ENCODE results near the gene LY6G6F. TPM values are rescaled to one million over a fixed set of nuclear protein-coding genes. Genes with fewer than 3 reads are reported as not detected.
"Not testable (repeated sequence)": the region's sequence is repeated elsewhere in the genome, so short reads cannot be mapped to it uniquely, and the experiment has no call there.

The LY6G6F gene
- polyA plus RNA-seq, 4 donors, result 0.21 to 0.81 (median 0.57) TPM

DNA sequence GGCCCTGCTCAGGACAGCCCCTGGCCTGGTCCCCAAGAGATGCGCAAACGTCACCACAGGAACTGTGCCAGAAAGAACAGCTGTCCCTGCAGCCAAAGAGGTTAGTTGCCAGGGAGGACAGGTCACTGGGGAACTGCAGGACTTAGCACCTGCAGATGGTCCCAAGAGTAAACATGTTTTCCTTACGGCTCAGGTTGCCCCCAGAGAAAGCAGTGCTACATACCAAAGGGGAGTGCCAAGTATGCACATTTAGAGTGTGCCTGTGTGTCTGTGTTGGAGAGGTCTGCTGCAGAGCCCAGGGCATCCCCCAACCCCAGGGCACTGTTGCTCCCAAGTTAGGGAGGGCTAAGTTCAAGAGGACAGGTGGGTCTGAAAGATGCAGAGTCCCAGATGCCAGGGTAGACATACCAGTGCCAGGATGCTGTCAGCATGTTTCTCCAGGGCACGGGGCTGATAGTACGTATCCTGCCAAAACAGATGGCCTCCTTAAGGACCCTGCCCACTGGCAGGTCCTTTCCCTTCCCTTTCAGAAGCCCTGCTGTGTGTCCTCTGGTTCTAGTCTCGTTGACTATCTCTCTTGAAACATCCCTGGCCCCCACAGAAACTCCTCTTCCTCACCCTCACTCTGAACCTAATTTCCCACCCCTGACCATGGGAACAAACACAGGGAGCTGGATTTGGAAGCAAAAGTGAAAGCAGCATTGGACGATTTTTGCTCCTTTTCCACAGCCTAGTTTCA is 4.8 kb upstream of the LY6G6F start:
- no peak for DNase-seq (ENCODE audit: low read depth in 4 of 4, low spot score in 2 of 4)

GRCh38 chr6:31702405-31702818 is 4.3 kb upstream of the LY6G6F start:
- DNase-seq (ENCODE audit: low read depth in 4 of 4, low spot score in 2 of 4), result no peak

- peak; percentile 91 to 98 (median 96) for DNase-seq (ENCODE audit: low read depth in 4 of 4, low spot score in 2 of 4)
Measured at GRCh38 chr6:31702819-31703716, 3.6 kb upstream of the LY6G6F start, which contains the start of gene ABHD16A. ABHD16A (minus strand) TSS chr6:31703324; CDS start chr6:31703281, 43 bp downstream.

GRCh38 chr6:31705931-31706330 is 735 bp upstream of the LY6G6F start:
- no peak for DNase-seq (ENCODE audit: low read depth in 4 of 4, low spot score in 2 of 4)

DNA sequence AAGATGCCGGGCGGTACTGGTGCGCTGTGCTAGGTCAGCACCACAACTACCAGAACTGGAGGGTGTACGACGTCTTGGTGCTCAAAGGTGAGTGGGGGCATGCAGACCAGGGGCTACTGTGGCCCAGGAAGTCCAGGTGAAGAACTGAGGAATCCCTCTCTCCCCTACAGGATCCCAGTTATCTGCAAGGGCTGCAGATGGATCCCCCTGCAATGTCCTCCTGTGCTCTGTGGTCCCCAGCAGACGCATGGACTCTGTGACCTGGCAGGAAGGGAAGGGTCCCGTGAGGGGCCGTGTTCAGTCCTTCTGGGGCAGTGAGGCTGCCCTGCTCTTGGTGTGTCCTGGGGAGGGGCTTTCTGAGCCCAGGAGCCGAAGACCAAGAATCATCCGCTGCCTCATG is 1.0 kb downstream of the LY6G6F start:
- DNase-seq (ENCODE audit: low read depth in 4 of 4, low spot score in 2 of 4), result no peak

DNA sequence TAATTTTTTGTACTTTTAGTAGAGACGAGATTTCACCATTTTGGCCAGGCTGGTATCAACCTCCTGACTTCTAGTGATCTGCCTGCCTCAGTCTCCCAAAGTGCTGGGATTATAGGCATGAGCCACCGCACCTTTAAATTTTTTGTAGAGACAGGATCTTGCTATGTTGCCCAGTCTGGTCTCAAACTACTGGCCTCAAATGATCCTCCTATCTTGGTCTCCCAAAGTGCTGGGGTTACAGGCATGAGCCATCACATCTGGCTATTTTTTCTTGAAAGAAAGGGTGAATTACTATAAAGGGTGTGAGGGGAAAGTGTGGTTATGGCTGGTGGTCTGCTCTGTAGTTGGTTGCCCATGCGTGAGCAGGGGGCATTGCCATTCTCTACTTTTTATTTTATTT is 1.6 kb downstream of the LY6G6F start:
- DNase-seq (ENCODE audit: low read depth in 4 of 4, low spot score in 2 of 4), result no peak

GRCh38 chr6:31709157-31709556 is 2.5 kb downstream of the LY6G6F start:
- not testable (repeated sequence) for DNase-seq (ENCODE audit: low read depth in 4 of 4, low spot score in 2 of 4)

- DNase-seq (ENCODE audit: low read depth in 4 of 4, low spot score in 2 of 4), result no peak
Measured at GRCh38 chr6:31710523-31711219, 4.0 kb downstream of the LY6G6F start.

- no peak for DNase-seq (ENCODE audit: low read depth in 4 of 4, low spot score in 2 of 4)
Measured at GRCh38 chr6:31711233-31711632, 4.6 kb downstream of the LY6G6F start.

- DNase-seq (ENCODE audit: low read depth in 4 of 4, low spot score in 2 of 4), result no peak
Measured at GRCh38 chr6:31712296-31712695, 5.6 kb downstream of the LY6G6F start.

DNA sequence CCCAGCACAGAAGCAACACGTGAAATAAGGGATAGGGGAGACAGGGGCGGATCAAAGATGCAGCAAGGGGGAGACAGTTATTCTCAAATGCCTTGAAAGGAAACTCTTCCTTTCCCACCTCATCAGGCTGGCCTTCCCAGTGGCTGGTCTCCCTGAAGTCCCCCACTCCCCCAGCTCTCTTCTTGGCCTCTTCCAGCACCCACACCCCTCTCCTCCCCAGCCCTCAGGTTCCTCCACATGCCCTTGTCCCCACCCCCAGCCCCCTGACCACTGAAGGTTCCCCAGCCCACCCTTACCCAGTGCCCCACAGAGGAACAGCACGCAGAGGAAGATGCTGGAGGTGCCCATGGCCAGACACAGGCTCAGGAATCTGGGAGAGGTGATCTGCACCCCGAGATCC is 6.8 kb downstream of the LY6G6F start:
- DNase-seq (ENCODE audit: low read depth in 4 of 4, low spot score in 2 of 4), result no peak

- DNase-seq (ENCODE audit: low read depth in 4 of 4, low spot score in 2 of 4), result peak in 2 of 4 donors; percentile 37 to 45
Measured at GRCh38 chr6:31713991-31714684, 7.5 kb downstream of the LY6G6F start.

DNA sequence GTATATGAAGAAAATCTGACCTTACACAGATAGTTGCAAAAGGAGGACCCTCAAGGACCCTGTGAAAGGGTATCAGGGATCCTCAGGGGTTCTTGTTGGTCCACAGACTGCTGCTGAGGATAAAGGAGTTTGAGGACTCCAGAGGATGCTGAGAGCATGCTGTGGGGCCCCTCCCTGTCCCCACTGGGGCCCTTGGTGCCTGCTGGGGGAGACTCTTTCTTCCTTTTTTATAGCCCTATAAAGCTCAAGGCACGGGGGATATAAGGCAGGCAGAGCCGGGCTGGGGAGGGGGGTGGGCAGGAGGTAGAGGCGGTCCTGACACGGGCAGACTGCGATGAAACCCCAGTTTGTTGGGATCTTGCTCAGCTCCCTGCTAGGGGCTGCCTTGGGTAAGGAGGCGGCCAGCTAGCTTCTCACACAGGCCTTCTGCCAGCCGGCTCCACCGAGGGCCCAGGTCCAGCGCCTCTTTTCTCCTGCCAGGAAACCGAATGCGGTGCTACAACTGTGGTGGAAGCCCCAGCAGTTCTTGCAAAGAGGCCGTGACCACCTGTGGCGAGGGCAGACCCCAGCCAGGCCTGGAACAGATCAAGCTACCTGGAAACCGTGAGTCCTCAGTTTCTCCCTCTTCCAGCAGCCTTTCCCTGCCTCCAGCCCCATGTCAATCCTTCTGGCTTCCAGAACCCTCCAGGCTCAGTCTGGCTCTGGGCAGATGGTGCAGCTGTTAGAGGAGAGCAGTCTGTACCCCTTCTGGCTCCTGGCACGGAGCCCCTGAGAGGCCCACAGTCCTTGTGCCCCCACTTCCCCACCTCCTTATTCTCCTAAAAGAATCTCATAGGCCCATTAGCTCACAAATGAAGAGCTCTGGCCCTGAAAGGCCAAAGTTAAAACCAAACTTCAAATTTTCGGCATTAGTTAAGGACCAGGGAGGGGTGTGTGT is 8.6 kb downstream of the LY6G6F start, which contains the start of gene LY6G6D:
LY6G6D (plus strand) TSS at position 327 of the 937 bp plus-strand sequence; CDS start at position 335, 8 bp downstream.
- no peak for DNase-seq (ENCODE audit: low read depth in 4 of 4, low spot score in 2 of 4)

- no peak for DNase-seq (ENCODE audit: low read depth in 4 of 4, low spot score in 2 of 4)
Measured at GRCh38 chr6:31717499-31718222, 11.0 kb downstream of the LY6G6F start.

DNA sequence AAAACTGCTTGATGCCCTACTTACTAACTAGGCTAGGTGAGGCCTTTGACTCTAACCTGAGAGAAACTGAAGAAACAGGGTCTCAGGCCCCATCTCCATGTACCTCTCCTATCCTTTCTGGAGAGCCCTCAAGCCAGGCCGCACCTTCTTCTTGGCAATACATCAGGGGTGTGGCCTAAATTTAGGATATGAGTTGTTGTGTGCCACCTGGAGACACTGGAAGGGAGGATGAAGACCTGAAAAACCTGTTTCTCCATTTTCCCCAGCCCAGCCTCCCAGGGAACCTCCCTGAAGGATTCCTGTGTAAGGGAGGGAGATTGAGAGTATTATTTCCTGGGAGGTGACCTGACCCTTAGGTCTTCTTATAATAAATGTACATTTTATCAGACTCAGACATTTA is 11.6 kb downstream of the LY6G6F start:
- DNase-seq (ENCODE audit: low read depth in 4 of 4, low spot score in 2 of 4), result no peak

GRCh38 chr6:31719001-31719400 is 12.3 kb downstream of the LY6G6F start:
- no peak for DNase-seq (ENCODE audit: low read depth in 4 of 4, low spot score in 2 of 4)

GRCh38 chr6:31720196-31720770 is 13.6 kb downstream of the LY6G6F start:
- DNase-seq (ENCODE audit: low read depth in 4 of 4, low spot score in 2 of 4), result no peak

GRCh38 chr6:31721351-31722020 is 14.8 kb downstream of the LY6G6F start, which contains the start of gene LY6G6C:
LY6G6C (minus strand) TSS chr6:31721746; CDS start chr6:31721679, 67 bp downstream.
- DNase-seq (ENCODE audit: low read depth in 4 of 4, low spot score in 2 of 4), result no peak
